ENCODE data around the gene PLK4.
A peak's percentile ranks its signal among the peaks of the same experiment; 100 is the strongest.
"Not testable (repeated sequence)": the region's sequence is repeated elsewhere in the genome, so short reads cannot be mapped to it uniquely, and the experiment has no call there.

Gene PLK4

GRCh38 chr4:127880763-127881562, at the start of gene PLK4:
Gene PLK4 (plus strand): TSS chr4:127880893. CDS start chr4:127881135, 242 bp downstream.
- peak; percentile 97 for DNase-seq

DNA sequence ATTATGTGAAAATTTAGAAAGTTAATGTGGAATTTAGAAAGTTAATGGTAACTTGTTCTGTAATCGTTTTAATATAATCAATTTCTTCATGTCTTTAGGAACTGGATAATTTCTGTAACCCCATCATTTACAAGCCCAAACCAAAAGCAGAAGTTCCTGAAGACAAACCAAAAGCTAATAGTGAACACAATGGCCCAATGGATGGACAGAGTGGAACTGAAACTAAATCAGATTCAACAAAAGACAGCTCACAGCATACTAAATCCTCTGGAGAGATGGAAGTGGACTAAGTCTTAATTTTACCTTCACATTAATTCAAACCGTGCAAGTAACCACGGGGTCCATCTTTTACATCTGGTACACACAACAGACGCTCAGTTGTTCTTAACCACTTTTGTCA, 48.1 kb upstream of the PLK4 start:
- DNase-seq: no peak

GRCh38 chr4:127843704-127844600, 36.7 kb upstream of the PLK4 start:
- DNase-seq: no peak

GRCh38 chr4:127844601-127845116, 36.0 kb upstream of the PLK4 start:
- peak; percentile 85 for DNase-seq

DNA sequence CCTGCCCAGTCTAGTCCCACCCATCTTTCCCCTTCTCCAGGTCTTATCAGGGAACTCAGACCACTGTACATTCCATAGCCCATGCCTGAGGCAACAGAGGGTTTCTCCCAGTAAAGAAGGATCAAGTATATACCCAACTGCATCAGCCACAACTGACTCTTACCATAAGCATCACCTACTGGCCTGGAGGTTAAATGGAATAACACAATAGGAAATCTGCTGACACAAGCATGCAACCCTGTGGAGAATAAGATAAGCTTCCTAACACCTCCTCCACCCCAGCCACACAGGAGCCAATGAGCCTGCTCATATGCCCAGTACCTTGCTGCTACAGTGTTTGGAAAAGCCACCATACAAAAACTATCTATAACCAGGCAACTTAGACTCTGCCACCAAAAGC, 34.6 kb upstream of the PLK4 start:
- DNase-seq: peak; percentile 83

DNA sequence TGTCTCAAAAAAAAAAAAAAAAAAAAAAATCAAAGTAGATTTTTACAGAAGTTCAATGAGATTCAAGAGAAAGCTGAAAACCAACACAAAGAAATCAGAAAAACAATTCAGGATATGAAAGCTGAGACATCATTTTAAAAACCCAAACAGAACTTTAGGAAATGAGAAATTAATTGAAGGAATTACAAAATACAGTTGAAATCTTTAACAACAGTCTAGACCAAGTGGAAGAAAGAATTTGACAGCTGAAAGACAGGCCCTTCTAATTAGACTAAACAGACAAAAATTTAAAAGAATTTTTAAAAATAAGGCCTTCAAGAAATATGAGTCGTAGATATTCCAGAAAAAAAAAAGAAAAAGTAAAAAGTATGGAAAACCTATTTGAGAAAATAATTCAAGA, 33.9 kb upstream of the PLK4 start:
- no peak for DNase-seq

DNA sequence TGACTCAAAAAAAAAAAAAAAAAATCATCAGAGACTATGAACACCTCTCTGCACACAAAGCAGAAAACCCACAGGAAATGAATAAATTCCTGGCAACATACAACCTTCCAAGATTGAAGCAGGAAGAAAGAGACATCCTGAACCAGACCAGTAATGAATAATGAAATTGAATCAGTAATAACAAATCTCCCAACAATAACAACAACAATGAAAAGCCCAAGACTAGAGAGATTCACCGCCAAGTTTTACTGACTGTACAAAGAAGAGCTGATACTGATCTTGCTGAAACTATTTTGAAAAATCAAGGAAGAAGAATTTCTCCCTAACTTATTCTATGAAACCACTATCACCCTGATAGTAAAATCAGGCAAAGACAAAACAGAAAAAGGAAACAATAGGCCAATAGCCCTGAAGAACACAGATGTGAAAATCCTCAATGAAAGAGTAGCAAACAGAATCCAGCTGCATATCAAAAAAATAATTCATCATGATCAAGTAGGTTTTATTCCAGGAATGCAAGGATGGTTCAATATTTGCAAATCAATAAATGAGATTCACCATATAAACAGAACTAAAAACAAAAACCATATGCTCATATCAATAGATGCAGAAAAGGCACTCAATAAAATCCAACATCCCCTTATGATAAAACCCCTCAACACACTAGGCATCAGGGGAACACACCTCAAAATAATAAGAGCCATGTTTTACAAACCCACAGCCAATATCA, 31.0 kb upstream of the PLK4 start:
- DNase-seq: no peak

- DNase-seq: no peak
Measured at GRCh38 chr4:127852661-127853060, 28.0 kb upstream of the PLK4 start.

DNA sequence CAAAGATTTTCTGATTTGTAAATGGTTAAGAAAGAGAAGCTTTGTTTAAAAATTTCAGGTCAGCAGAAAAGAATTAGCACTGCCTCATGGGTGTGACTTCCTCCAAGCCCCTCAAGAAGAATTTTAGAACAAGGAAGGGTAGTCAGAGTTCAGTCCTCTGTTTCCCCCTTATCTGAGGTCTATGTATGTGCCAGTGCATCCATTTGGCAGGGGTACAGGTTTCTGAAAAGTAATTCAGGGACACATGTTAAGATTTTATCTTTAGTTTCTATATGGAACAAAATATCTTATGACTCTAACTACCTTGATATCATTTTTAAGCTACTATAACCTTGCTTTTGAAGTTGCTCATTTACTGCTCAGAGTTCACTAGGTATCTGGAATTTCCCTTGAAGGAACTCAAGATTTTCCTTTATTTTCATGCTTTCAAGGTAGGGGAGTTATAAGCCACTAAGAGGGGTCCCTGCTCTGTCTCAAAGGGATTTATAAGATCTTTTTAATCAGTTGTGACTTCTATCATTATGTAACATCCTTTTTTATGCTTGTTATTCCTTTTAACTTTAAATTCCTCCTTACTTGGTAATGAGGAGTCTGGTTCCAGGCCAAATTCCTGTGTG, 24.4 kb upstream of the PLK4 start:
- DNase-seq: peak; percentile 54

DNA sequence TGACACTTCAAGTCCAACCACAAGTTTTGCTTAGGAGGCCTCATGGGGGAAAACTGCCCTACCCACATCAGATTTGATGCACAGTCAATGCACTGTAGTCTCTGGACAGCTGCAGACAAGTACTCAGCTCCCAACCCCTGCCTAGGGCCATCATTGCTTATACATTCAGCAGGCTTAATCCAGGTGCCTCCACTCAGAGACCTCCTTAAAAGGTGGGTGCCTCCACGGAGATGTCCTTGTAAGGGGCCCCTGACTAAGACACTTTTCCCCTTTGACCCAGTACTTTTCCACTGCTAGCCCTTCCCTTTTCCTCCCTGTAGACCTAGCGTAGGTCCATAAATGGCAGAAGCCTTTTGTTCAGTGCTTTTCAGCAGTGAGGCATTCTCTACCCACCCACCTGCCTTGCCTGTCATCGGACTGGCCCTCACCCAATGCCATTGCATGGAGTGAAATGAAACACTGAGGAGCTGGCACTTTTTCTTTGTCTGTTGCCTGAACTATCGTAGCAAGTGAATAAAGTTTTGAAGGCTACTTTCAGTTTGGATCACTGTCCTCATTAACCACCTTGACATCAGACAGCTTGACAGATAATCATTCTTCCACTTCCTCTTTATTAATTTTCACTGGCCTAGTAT, 23.8 kb upstream of the PLK4 start:
- DNase-seq: no peak

DNA sequence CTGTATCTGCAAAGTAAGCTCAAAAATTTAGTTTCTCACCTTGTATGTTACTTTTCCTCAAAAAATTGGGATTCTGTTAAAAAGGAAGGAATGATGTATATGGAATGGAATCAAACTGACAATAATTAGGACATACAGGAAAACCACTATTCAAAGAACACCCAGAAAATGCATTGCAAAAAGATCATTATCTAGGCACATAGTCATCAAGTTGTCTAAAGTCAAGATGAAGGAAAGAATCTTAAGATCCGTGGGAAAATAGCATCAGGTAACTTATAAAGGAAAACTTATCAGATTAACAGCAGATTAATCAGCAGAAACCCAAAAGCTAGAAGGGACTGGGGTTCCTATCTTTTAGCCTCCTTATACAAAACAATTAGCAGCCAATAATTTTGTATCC, 23.1 kb upstream of the PLK4 start:
- no peak for DNase-seq

DNA sequence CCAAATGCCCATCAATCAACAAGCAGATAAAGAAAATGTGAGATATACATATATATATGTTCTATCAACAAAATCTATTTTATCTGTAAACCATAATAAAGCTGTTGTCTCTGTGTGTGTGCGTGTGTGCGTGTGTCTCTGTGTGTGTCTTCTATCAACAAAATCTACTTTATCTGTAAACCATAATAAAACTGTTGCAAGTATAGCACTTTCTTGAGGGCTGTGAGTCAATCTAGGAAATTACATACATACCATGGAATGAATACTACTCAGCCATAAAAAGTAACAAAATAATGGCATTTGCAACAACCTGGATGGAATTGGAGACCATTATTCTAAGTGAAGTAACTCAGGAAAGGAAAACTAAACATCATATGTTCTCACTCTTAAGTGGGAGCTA, 12.5 kb upstream of the PLK4 start:
- no peak for DNase-seq

DNA sequence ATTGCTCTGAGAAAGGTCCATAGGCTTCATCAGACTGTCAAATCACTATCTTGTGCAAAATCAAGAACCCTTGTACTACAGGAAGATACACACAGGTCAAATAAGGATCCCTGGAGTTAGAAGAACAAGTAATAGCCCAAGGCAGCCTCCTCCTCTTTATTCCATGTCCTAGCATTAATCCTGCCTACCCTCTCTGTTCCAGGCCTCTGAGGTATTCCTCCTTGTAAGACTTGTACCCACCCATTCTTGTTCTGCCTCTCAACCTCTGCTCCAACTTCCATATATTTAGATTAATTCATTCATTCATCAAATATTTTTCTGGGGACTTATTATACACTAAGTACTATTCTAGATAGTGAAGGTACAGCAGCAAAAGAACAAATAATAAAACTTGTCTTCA, 10.4 kb upstream of the PLK4 start:
- DNase-seq: no peak

GRCh38 chr4:127870688-127871087, 10.0 kb upstream of the PLK4 start:
- DNase-seq: peak; percentile 25

DNA sequence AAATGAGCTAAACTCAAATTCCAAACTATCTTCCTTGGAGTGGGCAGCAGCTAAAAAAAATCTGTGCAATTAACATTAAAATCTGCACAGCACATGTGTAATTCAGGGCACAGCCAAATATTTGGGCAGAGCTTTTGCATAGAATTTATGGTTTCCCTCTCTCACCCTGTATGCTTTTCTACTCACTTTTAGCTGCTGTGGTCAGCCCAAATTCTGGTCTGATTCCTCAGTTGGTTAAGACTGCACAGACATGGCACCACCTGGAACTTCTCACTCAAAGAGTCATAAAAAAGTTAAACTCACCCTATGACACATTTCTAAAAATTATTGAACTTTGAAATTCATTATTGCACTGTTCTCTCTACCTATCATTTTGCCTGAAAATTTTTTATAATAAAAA, 4.9 kb upstream of the PLK4 start:
- DNase-seq: no peak

- no peak for DNase-seq
Measured at GRCh38 chr4:127881563-127881864, 821 bp downstream of the PLK4 start.

GRCh38 chr4:127888559-127888958, 7.9 kb downstream of the PLK4 start:
- no peak for DNase-seq

- no peak for DNase-seq
Measured at GRCh38 chr4:127889903-127890302, 9.2 kb downstream of the PLK4 start.

- no peak for DNase-seq
Measured at GRCh38 chr4:127896069-127896468, 15.4 kb downstream of the PLK4 start.

DNA sequence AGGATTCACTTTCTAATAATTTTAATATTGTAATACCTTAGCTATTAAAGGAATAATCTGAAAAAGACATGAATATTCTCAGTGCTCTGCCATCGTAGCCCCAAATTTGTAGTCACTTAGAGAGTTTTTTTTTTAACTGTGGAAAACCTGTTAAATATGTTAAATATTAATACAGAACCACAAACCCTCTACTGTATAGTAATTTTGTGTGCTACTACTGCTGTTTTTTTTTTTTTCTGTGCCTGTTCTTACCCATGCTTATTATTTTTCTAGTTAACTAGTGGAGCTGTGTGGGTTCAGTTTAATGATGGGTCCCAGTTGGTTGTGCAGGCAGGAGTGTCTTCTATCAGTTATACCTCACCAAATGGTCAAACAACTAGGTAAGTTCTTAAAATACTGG, 15.8 kb downstream of the PLK4 start:
- DNase-seq: no peak

DNA sequence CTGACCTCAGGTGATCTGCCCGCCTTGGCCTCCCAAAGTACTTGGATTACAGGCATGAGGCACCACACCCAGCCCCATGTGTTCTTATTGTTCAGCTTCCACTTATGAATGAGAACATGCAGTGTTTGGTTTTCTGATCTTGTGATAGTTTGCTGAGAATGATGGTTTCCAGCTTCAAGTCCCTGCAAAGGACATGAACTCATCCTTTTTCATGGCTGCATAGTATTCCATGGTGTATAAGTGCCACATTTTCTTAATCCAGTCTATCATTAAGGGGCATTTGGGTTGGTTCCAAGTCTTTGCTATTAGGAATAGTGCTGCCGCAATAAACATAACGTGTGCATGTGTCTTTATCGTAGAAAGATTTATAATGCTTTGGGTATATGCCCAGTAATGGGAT, 19.0 kb downstream of the PLK4 start:
- not testable (repeated sequence) for DNase-seq

- DNase-seq: no peak
Measured at GRCh38 chr4:127905029-127905428, 24.3 kb downstream of the PLK4 start.

Data from hematopoietic multipotent progenitor cell treated with erythropoietin and hydrocortisone succinate and interleukin-3 and kit ligand, for 8 days (in vitro differentiated cells).